Panc1 (cell line): ENCODE results near the gene PNPO. TPM values are rescaled to one million over a fixed set of nuclear protein-coding genes. Genes with fewer than 3 reads are reported as not detected.

Experiments used
- ATAC-seq: fragments of 200-7000 bp; cut with Tn5 transposase; 2 replicates; pipeline ENCODE4 v1.9.1; 2020; ENCODE audit warnings: mild to moderate bottlenecking, moderate library complexity
- BruUV-seq: library from RNA; stranded (reverse); fragments of 400-500 nt; replicated peaks from 2 replicates; lab custom pipeline; 2021; lab: Mats Ljungman, UMichigan
- CTCF ChIA-PET: fragments of 300-600 bp; sonication (Branson Sonifier 250); formaldehyde crosslinking; loops from one replicate; lab custom pipeline; 2022; ENCODE audit warnings: antibody characterized with exemption; lab: Charles Lee
- POLR2A ChIA-PET: fragments of 300-600 bp; sonication (Branson Sonifier 250); formaldehyde crosslinking; loops from one replicate; lab custom pipeline; 2022; ENCODE audit warnings: antibody characterized with exemption; lab: Charles Lee
- DNase-seq: peaks from one replicate; pipeline ENCODE4 v3.0.0-alpha.2; 2010; ENCODE audit warnings: low read depth, low spot score
- H3K27ac ChIP-seq: 2 replicates; pipeline ENCODE4 v1.5.1; 2011; ENCODE audit warnings: mild to moderate bottlenecking, low read length, inconsistent platforms
- H3K27me3 ChIP-seq: fragments of 200-500 bp; sonication (Bioruptor generic); 2 replicates; pipeline ENCODE4 v1.6.0; 2014; ENCODE audit warnings: low read length, inconsistent platforms; ENCODE audit not compliant: control insufficient read depth, insufficient read depth
- H3K36me3 ChIP-seq: fragments of 200-500 bp; sonication (Bioruptor generic); 2 replicates; pipeline ENCODE4 v1.5.1; 2014; ENCODE audit warnings: inconsistent platforms, mild to moderate bottlenecking, low read length, moderate library complexity; ENCODE audit not compliant: control insufficient read depth, insufficient read depth
- H3K4me1 ChIP-seq: 2 replicates; pipeline ENCODE4 v1.5.1; 2011; ENCODE audit warnings: inconsistent platforms, mild to moderate bottlenecking, low read length, moderate library complexity; ENCODE audit not compliant: control insufficient read depth, insufficient read depth
- H3K4me3 ChIP-seq, 2 experiments: 2 replicates each; pipeline ENCODE4 v1.5.1; 2011 to 2012; ENCODE audit warnings: low read depth in 2 of 2, low read length in 2 of 2, mild to moderate bottlenecking in 2 of 2, inconsistent platforms in 1 of 2, moderate library complexity in 1 of 2
- H3K9me3 ChIP-seq: fragments of 200-500 bp; sonication (Bioruptor generic); 2 replicates; pipeline ENCODE4 v1.5.1; 2014; ENCODE audit warnings: low read depth, mild to moderate bottlenecking, inconsistent platforms, low read length, moderate library complexity; ENCODE audit not compliant: control insufficient read depth, insufficient read depth
- CTCF ChIP-seq: fragments of 450-650 bp; IDR thresholded peaks from 2 replicates; pipeline ENCODE4 v1.5.1; 2017; ENCODE audit warnings: mild to moderate bottlenecking
- POLR2AphosphoS5 ChIP-seq: IDR thresholded peaks from 2 replicates; pipeline ENCODE4 v1.6.1; 2012; ENCODE audit warnings: mild to moderate bottlenecking, low read depth, low read length, moderate library complexity
- REST ChIP-seq, 2 experiments: IDR thresholded peaks; 2 replicates each; pipeline ENCODE4 v1.6.1; 2011 to 2012; ENCODE audit warnings: low read depth in 2 of 2, control low read depth in 1 of 2, low read length in 1 of 2, mild to moderate bottlenecking in 1 of 2, moderate library complexity in 1 of 2; ENCODE audit not compliant: insufficient read depth in 1 of 2
- SIN3A ChIP-seq: IDR thresholded peaks from 2 replicates; pipeline ENCODE4 v1.6.1; 2012; ENCODE audit warnings: low read depth, mild to moderate bottlenecking, low read length, moderate library complexity, borderline replicate concordance; ENCODE audit not compliant: insufficient read depth
- TCF7L2 ChIP-seq: IDR thresholded peaks from 2 replicates; pipeline ENCODE4 v1.6.1; 2011; ENCODE audit warnings: mild to moderate bottlenecking, low read depth, low read length, inconsistent platforms
- in situ Hi-C: cut with HindIII; loops from 2 replicates; pipeline ENCODE4 v1.10.0; 2016; ENCODE audit warnings: low sequenced_read_pairs, low pct_unique_long_range_greater_than_20kb
- intact Hi-C: fragments of 100-400 bp; cut with micrococcal nuclease; formaldehyde crosslinking; loops from one replicate; pipeline ENCODE4 v1.10.0; 2022; ENCODE audit not compliant: unreplicated experiment
- total RNA-seq: library from RNA; stranded (reverse); gene quantifications from one replicate; pipeline ENCODE4 v1.2.1, GENCODE V29; 2021; ENCODE audit not compliant: unreplicated experiment

The PNPO gene
- total RNA-seq, 1 experiment from 2014 or later, result 20.1 TPM

GRCh38 chr17:47949946-47950345 is 8.6 kb downstream of the PNPO start:
- intact Hi-C loops, result loop anchor here (1.0 kb wide), 1 partner anchor 68 kb away; no protein-coding TSS in a partner anchor
- H3K4me3 ChIP-seq, result no peak overlapping the region
- ChIA-PET CTCF (interaction anchor here (0.5 to 3.2 kb wide), 4 partner anchors 20 to 290 kb away, joined by 3 to 22 read pairs (median 14); partner anchors contain the start of gene CDK5RAP3), POLR2A (interaction anchor here (0.6 to 1.6 kb wide), 2 partner anchors 21 to 66 kb away, joined by 8 to 11 read pairs; partner anchors contain the start of gene CDK5RAP3)
- H3K27me3 ChIP-seq, result no peaks in the 10 kb centered on the region
- H3K9me3 ChIP-seq, result no peaks in the 10 kb centered on the region
- in situ Hi-C loops, result no loop called here
- no peak for ATAC-seq
- peaks cover 13% of the 10 kb centered on the region for H3K4me1 ChIP-seq
- no peak for DNase-seq
- no peak overlapping the region for H3K27ac ChIP-seq
- TF ChIP-seq CTCF, result no peak
- TF ChIP-seq SIN3A, result no peak
- TF ChIP-seq REST (IDR thresholded peaks at IDR 0.05; ENCODE audit: insufficient read depth in 1 of 2, low read depth in 2 of 2, low read length in 1 of 2), result no peak
- TF ChIP-seq POLR2AphosphoS5, result no peak
- TF ChIP-seq TCF7L2, result no peak
- H3K36me3 ChIP-seq, result no peaks in the 10 kb centered on the region
- no TSS peak for BruUV-seq

GRCh38 chr17:47950448-47950847 is 9.1 kb downstream of the PNPO start:
- Histone ChIP-seq H3K4me1 (peaks cover 15% of the 10 kb centered on the region), H3K27ac (no peak overlapping the region), H3K27me3 (no peaks in the 10 kb centered on the region), H3K36me3 (no peaks in the 10 kb centered on the region), H3K4me3 (no peak overlapping the region), H3K9me3 (no peaks in the 10 kb centered on the region)
- no TSS peak for BruUV-seq
- in situ Hi-C loops, result no loop called here
- ATAC-seq, result no peak
- no peak for DNase-seq
- TF ChIP-seq CTCF, result no peak
- TF ChIP-seq POLR2AphosphoS5, result no peak
- TF ChIP-seq REST (IDR thresholded peaks at IDR 0.05; ENCODE audit: insufficient read depth in 1 of 2, low read depth in 2 of 2, low read length in 1 of 2), result no peak
- TF ChIP-seq SIN3A, result no peak
- TF ChIP-seq TCF7L2, result no peak
- intact Hi-C loops, result no loop called here
- CTCF ChIA-PET, result interaction anchor here (2.6 to 3.2 kb wide), 2 partner anchors 20 to 68 kb away, joined by 21 to 22 read pairs; partner anchors contain the start of gene CDK5RAP3
- POLR2A ChIA-PET, result interaction anchor here (0.6 to 1.6 kb wide), 4 partner anchors 9 to 65 kb away, joined by 3 to 11 read pairs (median 8); partner anchors contain the start of genes CDK5RAP3 and PNPO
